A673 (cell line): Measurements from ENCODE around the gene IGSF21. TPM values are rescaled to one million over a fixed set of nuclear protein-coding genes. Genes with fewer than 3 reads are reported as not detected.

Experiments
- BruUV-seq: library from RNA; stranded (reverse); fragments of 400-500 nt; replicated peaks from 2 replicates; lab custom pipeline; 2021; lab: Mats Ljungman, UMichigan
- CTCF ChIA-PET: fragments of 300-600 bp; sonication (Branson Sonifier 250); formaldehyde crosslinking; loops from one replicate; lab custom pipeline; 2022; ENCODE audit warnings: antibody characterized with exemption; lab: Charles Lee
- POLR2A ChIA-PET: fragments of 300-600 bp; sonication (Branson Sonifier 250); formaldehyde crosslinking; loops from one replicate; lab custom pipeline; 2022; ENCODE audit warnings: antibody characterized with exemption; ENCODE audit not compliant: low non-redundant PET; lab: Charles Lee
- DNase-seq: peaks from one replicate; pipeline ENCODE4 v3.0.0-alpha.2; 2015; ENCODE audit warnings: low spot score
- H3K27ac ChIP-seq: fragments of 200-600 bp; sonication (generic); 2 replicates; pipeline ENCODE4 v1.5.1; 2016; ENCODE audit warnings: mixed run types, low read depth, mild to moderate bottlenecking, mixed read lengths, antibody characterized with exemption, low read length; ENCODE audit not compliant: poor library complexity, severe bottlenecking
- H3K27me3 ChIP-seq: fragments of 200-600 bp; sonication (generic); replicated peaks from 2 replicates; pipeline ENCODE4 v1.6.1; 2017; ENCODE audit warnings: mixed run types, low read depth, mild to moderate bottlenecking, mixed read lengths, antibody characterized with exemption, low read length; ENCODE audit not compliant: insufficient read depth, poor library complexity
- H3K36me3 ChIP-seq: fragments of 200-600 bp; sonication (generic); 2 replicates; pipeline ENCODE4 v1.6.1; 2016; ENCODE audit warnings: mixed run types, mild to moderate bottlenecking, mixed read lengths, antibody characterized with exemption, low read length; ENCODE audit not compliant: insufficient read depth, poor library complexity, severe bottlenecking
- H3K4me1 ChIP-seq: fragments of 200-600 bp; sonication (generic); 2 replicates; pipeline ENCODE4 v1.6.1; 2017; ENCODE audit warnings: mixed run types, mild to moderate bottlenecking, mixed read lengths, antibody characterized with exemption, low read length; ENCODE audit not compliant: insufficient read depth, poor library complexity, severe bottlenecking
- H3K4me3 ChIP-seq: fragments of 200-600 bp; sonication (generic); 2 replicates; pipeline ENCODE4 v1.5.1; 2016; ENCODE audit warnings: low read depth, mixed run types, mild to moderate bottlenecking, mixed read lengths, low read length; ENCODE audit not compliant: poor library complexity, severe bottlenecking
- H3K9me3 ChIP-seq: fragments of 200-600 bp; sonication (generic); 2 replicates; pipeline ENCODE4 v1.6.1; 2016; ENCODE audit warnings: mixed run types, low read depth, mild to moderate bottlenecking, mixed read lengths, antibody characterized with exemption, low read length; ENCODE audit not compliant: poor library complexity, severe bottlenecking
- EZH2 ChIP-seq: fragments of 200-600 bp; sonication (generic); IDR thresholded peaks from 2 replicates; pipeline ENCODE4 v1.6.1; 2017; ENCODE audit warnings: borderline replicate concordance, low read depth, mild to moderate bottlenecking, mixed read lengths, antibody characterized with exemption, low read length; ENCODE audit not compliant: poor library complexity, severe bottlenecking
- intact Hi-C: fragments of 100-400 bp; cut with micrococcal nuclease; formaldehyde crosslinking; loops from one replicate; pipeline ENCODE4 v1.10.0; 2022; ENCODE audit not compliant: unreplicated experiment
- total RNA-seq: library from RNA; stranded (reverse); gene quantifications from 2 replicates; pipeline ENCODE4 v1.2.3, GENCODE V29; 2021
- TF ChIP-seq, protein P1 (sequence below): fragments of 300-800, 200-600 bp; sonication (generic); conservative IDR thresholded peaks from 2 replicates; pipeline ENCODE4 v1.5.1; 2017; ENCODE audit warnings: low read depth, mild to moderate bottlenecking, antibody characterized with exemption, low read length, moderate library complexity, mixed read lengths

IGSF21 gene
- total RNA-seq, 1 experiment from 2014 or later, result 3.2 TPM

DNA sequence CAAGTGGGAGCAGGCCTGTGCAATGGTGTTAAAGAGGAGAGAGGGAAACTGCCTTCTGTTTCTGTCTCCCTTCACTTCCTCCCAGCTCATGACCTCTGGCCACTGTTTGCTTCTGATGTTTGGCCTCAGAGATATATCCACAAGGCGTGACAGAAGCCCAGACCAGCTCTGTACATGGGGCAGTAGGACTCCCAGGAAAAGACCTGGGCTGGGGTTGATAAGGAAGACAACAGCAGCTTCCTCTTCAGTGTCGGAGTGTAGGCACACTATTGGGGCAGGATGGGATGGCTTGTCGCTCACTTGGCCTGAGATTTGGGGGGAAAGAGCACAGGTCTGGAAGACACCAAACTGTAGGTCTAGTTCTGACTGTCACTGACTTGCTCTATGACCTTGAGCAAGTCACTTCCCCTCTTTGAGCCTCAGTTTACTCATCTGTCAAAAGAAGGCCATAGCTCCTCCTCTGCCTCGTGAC, 305.3 kb downstream of the IGSF21 start:
- CTCF ChIA-PET, result interaction anchor here (0.6 kb wide), 1 partner anchor 99 kb away, joined by 10 read pairs; no protein-coding TSS in a partner anchor

DNA sequence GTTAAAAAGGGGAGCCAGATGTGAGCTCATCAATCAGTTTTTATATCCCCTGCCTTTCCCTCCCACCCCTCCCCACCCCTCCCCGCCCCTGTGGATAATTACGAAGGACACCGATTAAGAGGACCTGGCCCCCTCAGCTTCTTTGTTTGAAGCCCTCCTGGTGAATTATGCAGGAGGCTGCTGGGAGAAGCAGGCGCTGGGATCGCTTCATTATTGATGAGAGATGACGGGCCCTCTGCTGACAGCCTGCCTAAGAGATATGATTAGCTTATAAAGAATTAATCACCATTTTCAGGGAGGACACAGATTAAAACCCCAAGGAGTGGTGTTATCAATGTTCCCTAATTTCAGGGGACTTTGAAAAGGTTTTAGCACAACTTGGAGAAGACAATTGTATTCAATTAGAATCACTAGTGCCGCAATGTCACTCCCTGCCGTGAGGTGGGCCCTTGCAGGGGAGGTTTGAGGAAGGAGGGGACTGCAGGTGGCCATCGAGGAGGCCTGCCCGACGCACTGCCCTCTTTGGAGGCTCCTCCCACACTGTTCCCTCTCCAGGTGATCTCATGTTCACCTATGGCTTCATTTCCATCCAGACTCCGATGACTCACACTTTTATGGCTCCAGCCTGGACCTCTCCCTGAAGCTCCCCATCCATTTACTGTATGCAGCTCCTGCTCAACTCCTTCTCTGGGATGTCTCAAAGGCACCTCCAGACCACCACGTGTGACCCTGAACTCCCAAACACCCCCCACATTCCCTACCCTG, 306.1 kb downstream of the IGSF21 start:
- BruUV-seq, result no TSS peak
- Histone ChIP-seq H3K27ac (no peak overlapping the region), H3K36me3 (no peaks in the 10 kb centered on the region), H3K4me1 (no peaks in the 10 kb centered on the region), H3K9me3 (peaks cover 9% of the 10 kb centered on the region), H3K27me3 (no peaks in the 10 kb centered on the region), H3K4me3 (no peak overlapping the region)
- POLR2A ChIA-PET, result no interaction called here
- no peak for TF ChIP-seq EZH2
- TF ChIP-seq, protein P1, sequence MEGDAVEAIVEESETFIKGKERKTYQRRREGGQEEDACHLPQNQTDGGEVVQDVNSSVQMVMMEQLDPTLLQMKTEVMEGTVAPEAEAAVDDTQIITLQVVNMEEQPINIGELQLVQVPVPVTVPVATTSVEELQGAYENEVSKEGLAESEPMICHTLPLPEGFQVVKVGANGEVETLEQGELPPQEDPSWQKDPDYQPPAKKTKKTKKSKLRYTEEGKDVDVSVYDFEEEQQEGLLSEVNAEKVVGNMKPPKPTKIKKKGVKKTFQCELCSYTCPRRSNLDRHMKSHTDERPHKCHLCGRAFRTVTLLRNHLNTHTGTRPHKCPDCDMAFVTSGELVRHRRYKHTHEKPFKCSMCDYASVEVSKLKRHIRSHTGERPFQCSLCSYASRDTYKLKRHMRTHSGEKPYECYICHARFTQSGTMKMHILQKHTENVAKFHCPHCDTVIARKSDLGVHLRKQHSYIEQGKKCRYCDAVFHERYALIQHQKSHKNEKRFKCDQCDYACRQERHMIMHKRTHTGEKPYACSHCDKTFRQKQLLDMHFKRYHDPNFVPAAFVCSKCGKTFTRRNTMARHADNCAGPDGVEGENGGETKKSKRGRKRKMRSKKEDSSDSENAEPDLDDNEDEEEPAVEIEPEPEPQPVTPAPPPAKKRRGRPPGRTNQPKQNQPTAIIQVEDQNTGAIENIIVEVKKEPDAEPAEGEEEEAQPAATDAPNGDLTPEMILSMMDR, result no peak
- CTCF ChIA-PET, result no interaction called here
- DNase-seq, result no peak
- intact Hi-C loops, result no loop called here

More for the DNA sequence above, 305.3 kb downstream of the IGSF21 start:
- Histone ChIP-seq H3K27me3 (no peaks in the 10 kb centered on the region), H3K9me3 (peaks cover 9% of the 10 kb centered on the region), H3K4me3 (no peak overlapping the region), H3K36me3 (no peaks in the 10 kb centered on the region), H3K27ac (no peak overlapping the region), H3K4me1 (no peaks in the 10 kb centered on the region)
- POLR2A ChIA-PET, result no interaction called here
- TF ChIP-seq, protein P1, result no peak
- TF ChIP-seq EZH2, result no peak
- no TSS peak for BruUV-seq
- intact Hi-C loops, result no loop called here
- no peak for DNase-seq

- no peak overlapping the region for H3K27ac ChIP-seq
- DNase-seq, result no peak
- CTCF ChIA-PET, result no interaction called here
- H3K4me1 ChIP-seq, result no peaks in the 10 kb centered on the region
- POLR2A ChIA-PET, result no interaction called here
- TF ChIP-seq, protein P1, result no peak
- no peak for TF ChIP-seq EZH2
- no peaks in the 10 kb centered on the region for H3K27me3 ChIP-seq
- H3K9me3 ChIP-seq, result peaks cover 9% of the 10 kb centered on the region
- BruUV-seq, result no TSS peak
- no peak overlapping the region for H3K4me3 ChIP-seq
- intact Hi-C loops, result no loop called here
- no peaks in the 10 kb centered on the region for H3K36me3 ChIP-seq
These were observed 306.7 kb downstream of the IGSF21 start for GRCh38 chr1:18414321-18414720.
